ENCODE results near the gene ARPC1B. TPM values are rescaled to one million over a fixed set of nuclear protein-coding genes. Genes with fewer than 3 reads are reported as not detected.
A peak's percentile ranks its signal among the peaks of the same experiment; 100 is the strongest.
"Not testable (repeated sequence)": the region's sequence is repeated elsewhere in the genome, so short reads cannot be mapped to it uniquely, and the experiment has no call there.

ARPC1B gene
- polyA plus RNA-seq (ENCODE audit: insufficient read length), result 48.9 TPM

GRCh38 chr7:99374111-99375064 is at the start of gene ARPC1B:
TSS of gene ARPC1B (plus strand) at chr7:99374730. CDS start at chr7:99385715, 10,985 bp downstream.
- peak; percentile 64 for DNase-seq

- DNase-seq, result no peak
Observed at GRCh38 chr7:99325001-99325493, 49.5 kb upstream of the ARPC1B start.

GRCh38 chr7:99325592-99326407 is 48.7 kb upstream of the ARPC1B start, which contains the start of gene ARPC1A:
TSS of gene ARPC1A (plus strand) at chr7:99325898. CDS start at chr7:99333354, 7,456 bp downstream.
- DNase-seq, result peak; percentile 97

- DNase-seq, result no peak
Observed at GRCh38 chr7:99326408-99326782, 48.1 kb upstream of the ARPC1B start.

- not testable (repeated sequence) for DNase-seq
Observed at GRCh38 chr7:99330314-99330961, 44.1 kb upstream of the ARPC1B start.

GRCh38 chr7:99331002-99331401 is 43.5 kb upstream of the ARPC1B start:
- DNase-seq, result no peak

GRCh38 chr7:99339595-99339994 is 34.9 kb upstream of the ARPC1B start:
- no peak for DNase-seq

- DNase-seq, result no peak
Observed at GRCh38 chr7:99340659-99341058, 33.9 kb upstream of the ARPC1B start.

GRCh38 chr7:99344061-99344647 is 30.4 kb upstream of the ARPC1B start:
- no peak for DNase-seq

- DNase-seq, result not testable (repeated sequence)
Observed at GRCh38 chr7:99350641-99351040, 23.9 kb upstream of the ARPC1B start.

GRCh38 chr7:99352247-99352646 is 22.3 kb upstream of the ARPC1B start:
- no peak for DNase-seq

- no peak for DNase-seq
Observed at GRCh38 chr7:99355098-99355497, 19.4 kb upstream of the ARPC1B start.

GRCh38 chr7:99357701-99358490 is 16.6 kb upstream of the ARPC1B start:
- no peak for DNase-seq

GRCh38 chr7:99358521-99358920 is 16.0 kb upstream of the ARPC1B start:
- DNase-seq, result not testable (repeated sequence)

- DNase-seq, result no peak
Observed at GRCh38 chr7:99359465-99360154, 14.9 kb upstream of the ARPC1B start.

GRCh38 chr7:99362801-99363200 is 11.7 kb upstream of the ARPC1B start:
- no peak for DNase-seq

- DNase-seq, result no peak
Observed at GRCh38 chr7:99363286-99363685, 11.2 kb upstream of the ARPC1B start.

- no peak for DNase-seq
Observed at GRCh38 chr7:99365318-99366141, 9.0 kb upstream of the ARPC1B start.

- DNase-seq, result no peak
Observed at GRCh38 chr7:99366646-99367045, 7.9 kb upstream of the ARPC1B start.
